Fibroblast of gingiva (primary cell): ENCODE data around the gene FAM227B.

ENCODE experiments used
- DNase-seq: peaks from one replicate; pipeline ENCODE4 v3.0.0-alpha.2; 2011; ENCODE audit warnings: low read depth

Gene FAM227B

GRCh38 chr15:49293941-49294340 is 326.7 kb downstream of the FAM227B start:
- no peak for DNase-seq

GRCh38 chr15:49290191-49290590 is 330.4 kb downstream of the FAM227B start:
- DNase-seq = no peak

GRCh38 chr15:49288391-49288790 is 332.2 kb downstream of the FAM227B start:
- peak; percentile 58 for DNase-seq

- no peak for DNase-seq
Measured at GRCh38 chr15:49287481-49287880, 333.1 kb downstream of the FAM227B start.

- DNase-seq = peak; percentile 14
Measured at GRCh38 chr15:49286649-49287404, 333.8 kb downstream of the FAM227B start.

- DNase-seq = peak; percentile 87
Measured at GRCh38 chr15:49282366-49282765, 338.3 kb downstream of the FAM227B start.

DNA sequence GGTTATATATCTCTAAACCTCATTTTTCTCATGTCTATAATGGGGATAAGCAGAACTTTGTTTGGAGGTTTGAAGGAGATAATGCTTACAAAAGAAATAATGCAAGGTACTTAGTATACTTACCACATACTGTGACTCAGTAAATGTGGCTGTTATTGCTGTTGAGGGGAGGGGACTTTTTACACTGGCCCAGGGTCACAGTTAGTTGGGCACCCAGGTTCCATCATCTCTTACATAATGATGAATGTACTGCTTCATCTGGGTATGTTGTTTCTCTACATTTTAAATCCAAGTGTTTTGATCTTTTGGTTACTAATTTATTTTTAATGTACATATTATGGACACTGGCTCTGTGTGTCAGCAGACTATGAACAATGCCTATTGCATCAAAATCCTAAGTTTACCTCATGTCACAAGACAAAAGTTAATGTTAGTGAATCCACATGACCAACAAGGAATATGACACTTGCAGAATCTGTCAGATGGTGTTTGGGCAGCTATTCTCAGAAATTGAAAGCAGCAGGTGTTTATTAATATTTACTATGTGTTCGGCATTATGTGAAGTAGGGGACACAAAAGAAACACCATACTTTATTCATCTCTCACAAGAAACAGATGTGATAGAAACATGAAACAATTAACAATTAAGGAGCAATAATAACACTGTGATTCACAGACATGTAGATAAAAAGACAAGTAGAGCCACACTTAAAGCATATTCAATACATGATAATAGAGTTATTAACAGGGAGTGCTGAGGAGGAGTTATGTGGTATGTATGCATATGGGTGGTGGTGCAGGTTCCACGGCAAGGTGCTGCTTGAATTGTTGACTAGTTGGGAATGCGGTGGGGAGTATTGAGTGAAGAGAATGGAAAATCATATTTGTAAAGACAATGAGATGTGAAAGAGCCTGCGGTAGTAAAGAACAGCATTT is 340.8 kb downstream of the FAM227B start:
- DNase-seq = no peak

DNA sequence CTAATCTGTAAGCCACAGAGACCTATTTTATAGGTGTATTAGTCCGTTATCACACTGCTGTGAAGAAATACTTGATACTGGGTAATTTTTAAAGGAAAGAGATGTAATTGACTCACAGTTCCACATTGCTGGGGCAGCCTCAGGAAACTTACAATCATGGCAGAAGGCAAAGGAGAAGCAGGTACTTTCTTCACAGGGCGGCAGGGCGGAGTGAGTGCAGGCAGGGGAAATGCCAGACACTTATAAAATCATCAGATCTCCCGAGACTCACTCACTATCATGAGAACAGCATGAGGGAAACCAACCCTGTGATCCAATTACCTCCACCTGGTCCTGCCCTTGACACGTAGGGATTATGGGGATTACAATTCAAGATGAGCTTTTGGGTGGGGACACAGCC is 341.9 kb downstream of the FAM227B start:
- DNase-seq = no peak
